ENCODE measurements around the gene LCLAT1. TPM values are rescaled to one million over a fixed set of nuclear protein-coding genes. Genes with fewer than 3 reads are reported as not detected.
A peak's percentile ranks its signal among the peaks of the same experiment; 100 is the strongest.

LCLAT1 gene
- total RNA-seq, 1 experiment from 2014 or later = 32.9 TPM

- Histone ChIP-seq H3K27me3 (ENCODE audit: insufficient read depth, low read length) (no peaks in the 10 kb centered on the region), H2BK5ac (ENCODE audit: insufficient read length, low read length) (no peak overlapping the region), H3K56ac (ENCODE audit: insufficient read length, low read depth, low read length) (no peak overlapping the region), H4K8ac (replicated peaks; ENCODE audit: insufficient read length, low read depth, low read length) (no peak overlapping the region), H4K91ac (ENCODE audit: insufficient read length, low read depth, low read length) (no peak overlapping the region), H4K20me1 (ENCODE audit: control insufficient read depth, insufficient read depth, insufficient read length) (no peaks in the 10 kb centered on the region), H3K79me1 (ENCODE audit: insufficient read depth, low read depth, low read length, poor library complexity, severe bottlenecking) (no peaks in the 10 kb centered on the region), H3K23ac (ENCODE audit: insufficient read length, low read depth, low read length) (no peak overlapping the region), H3K23me2 (ENCODE audit: insufficient read length, low read depth, low read length, poor library complexity, severe bottlenecking) (no peaks in the 10 kb centered on the region), H2AFZ (ENCODE audit: low read length) (no peak overlapping the region), H3K14ac (ENCODE audit: insufficient read depth, low read length) (no peak overlapping the region), H2AK5ac (ENCODE audit: insufficient read length, low read length) (no peak overlapping the region), H3K4me2 (ENCODE audit: insufficient read depth, insufficient read length, low read length) (no peak overlapping the region), H2BK20ac (ENCODE audit: low read depth, low read length, poor library complexity, severe bottlenecking) (no peak overlapping the region), H3K4ac (ENCODE audit: low read depth, low read length) (no peak overlapping the region), H3K18ac (ENCODE audit: insufficient read length, low read depth, low read length) (no peak overlapping the region), H3K27ac (ENCODE audit: insufficient read length, low read depth, low read length) (no peak overlapping the region), H3K4me1 (ENCODE audit: insufficient read depth, low read length) (no peaks in the 10 kb centered on the region; the same call in 1 of the 2 replicates), H4K5ac (ENCODE audit: insufficient read length, low read depth, low read length) (no peak overlapping the region), H3K79me2 (ENCODE audit: insufficient read depth, low read length) (no peaks in the 10 kb centered on the region), H3K9ac (ENCODE audit: extremely low read depth, insufficient read length, low read length) (no peak overlapping the region), H3T11ph (ENCODE audit: low read length) (no peak overlapping the region), H2BK120ac (ENCODE audit: low read depth, low read length, poor library complexity, severe bottlenecking) (no peak overlapping the region), H3K9me3 (ENCODE audit: control insufficient read depth, low read depth, low read length) (no peaks in the 10 kb centered on the region), H2BK15ac (ENCODE audit: low read depth, low read length) (no peak overlapping the region), H2BK12ac (ENCODE audit: insufficient read length, low read depth, low read length) (no peak overlapping the region)
- H3K9me3 Mint-ChIP-seq = no peaks in the 10 kb centered on the region
- H3K4me1 Mint-ChIP-seq = peaks cover 26 to 45% of the 10 kb centered on the region in 2 experiments
- peak overlapping the region in 1 of 3 experiments; percentile 79; a peak in 2 of 7 replicates for H3K27ac Mint-ChIP-seq
- WGBS (ENCODE audit: extremely low coverage, insufficient read length, low lambda C conversion rate) = no CpG with 5 or more reads among the region's 3 CpGs
- no peak for TF ChIP-seq CTCF (conservative IDR thresholded peaks at IDR 0.05)
- DNase-seq = no peak
- H3K27me3 Mint-ChIP-seq (ENCODE audit: low read depth) = no peaks in the 10 kb centered on the region
- H3K36me3 Mint-ChIP-seq (ENCODE audit: insufficient read depth in 1 of 3, low read depth in 3 of 3) = peaks cover 8 to 20% (median 16%) of the 10 kb centered on the region in 3 experiments
- H3K4me3 Mint-ChIP-seq = no peak overlapping the region
These were observed 178.7 kb downstream of the LCLAT1 start for GRCh38 chr2:30625701-30626100.

All from H9 (cell line).